OCI-LY3 (cell line): ENCODE results near the gene HCFC1R1.

Experiments
- H2AFZ ChIP-seq: fragments of 200-600, 300-600 bp; shearing (Covaris generic); 2 replicates; pipeline ENCODE4 v1.6.0; 2014; ENCODE audit warnings: antibody characterized with exemption, low read depth, low read length
- H3K27ac ChIP-seq: fragments of 200-600, 300-600 bp; sonication (generic); 2 replicates; pipeline ENCODE4 v1.5.1; 2014; ENCODE audit warnings: mild to moderate bottlenecking, low read length, moderate library complexity, mixed read lengths
- H3K27me3 ChIP-seq: fragments of 200-600, 300-600 bp; sonication (generic); 2 replicates; pipeline ENCODE4 v1.6.1; 2014; ENCODE audit warnings: low read depth, low read length, mixed read lengths
- H3K36me3 ChIP-seq: fragments of 200-600, 300-600 bp; sonication (generic); replicated peaks from 2 replicates; pipeline ENCODE3; 2014; ENCODE audit warnings: low read depth, low read length, mixed read lengths
- H3K4me1 ChIP-seq: fragments of 300-600, 200-600 bp; sonication (generic); 2 replicates; pipeline ENCODE4 v1.6.1; 2014; ENCODE audit warnings: low read length, mixed read lengths
- H3K4me2 ChIP-seq: fragments of 200-600, 300-600 bp; sonication (generic); 2 replicates; pipeline ENCODE4 v1.6.1; 2014; ENCODE audit warnings: low read length, mixed read lengths
- H3K4me3 ChIP-seq: fragments of 300-600, 200-600 bp; sonication (generic); 2 replicates; pipeline ENCODE4 v1.5.1; 2014; ENCODE audit warnings: antibody characterized with exemption, mild to moderate bottlenecking, low read length, moderate library complexity
- H3K79me2 ChIP-seq: fragments of 300-600, 200-600 bp; shearing (Covaris generic); 2 replicates; pipeline ENCODE4 v1.6.1; 2014; ENCODE audit warnings: mild to moderate bottlenecking, low read length, mixed read lengths
- H3K9ac ChIP-seq: fragments of 300-600, 200-600 bp; shearing (Covaris generic); 2 replicates; pipeline ENCODE4 v1.6.0; 2014; ENCODE audit warnings: mild to moderate bottlenecking, low read length, moderate library complexity
- H3K9me3 ChIP-seq: fragments of 200-600, 300-600 bp; shearing (Covaris generic); 2 replicates; pipeline ENCODE4 v1.6.1; 2014; ENCODE audit warnings: low read length, mixed read lengths; ENCODE audit not compliant: insufficient read depth
- H4K20me1 ChIP-seq: fragments of 200-600, 300-600 bp; sonication (generic); 2 replicates; pipeline ENCODE4 v1.6.1; 2016; ENCODE audit warnings: low read length, mixed read lengths; ENCODE audit not compliant: insufficient read depth
- EZH2phosphoT487 ChIP-seq: fragments of 200-600 bp; shearing (Covaris generic); IDR thresholded peaks from 2 replicates; pipeline ENCODE4 v1.6.1; 2018; ENCODE audit warnings: antibody characterized with exemption, mixed run types, low read depth
- TF ChIP-seq, protein P1 (sequence below): fragments of 200-600, 300-600 bp; sonication (generic); IDR thresholded peaks from 2 replicates; pipeline ENCODE4 v1.5.1; 2014; ENCODE audit warnings: antibody characterized with exemption, low read length, low read depth

HCFC1R1 gene

DNA sequence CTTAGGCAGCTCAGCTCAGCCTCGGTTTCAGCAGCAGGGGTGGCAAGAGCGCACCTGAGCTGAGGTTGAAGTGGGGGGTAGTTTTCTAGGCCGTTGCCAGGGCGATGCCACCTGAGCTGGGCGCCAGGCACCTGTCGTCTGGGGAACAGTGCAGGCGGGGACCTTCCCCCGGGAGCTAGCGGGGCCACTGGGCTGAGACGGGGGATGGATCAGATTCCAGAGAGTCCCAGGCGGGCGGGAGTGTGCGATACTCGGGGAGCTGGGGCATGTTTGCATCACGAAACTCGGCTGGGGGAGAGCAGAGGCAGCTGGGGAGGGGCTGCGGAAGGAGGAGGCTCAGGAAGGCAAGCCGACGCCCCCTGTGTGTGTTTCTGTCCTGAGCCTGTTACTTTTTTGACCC, 11.5 kb downstream of the HCFC1R1 start:
- Histone ChIP-seq H4K20me1 (no peaks in the 10 kb centered on the region), H3K27ac (no peak overlapping the region), H3K36me3 (no peaks in the 10 kb centered on the region), H3K4me2 (no peak overlapping the region), H3K79me2 (no peaks in the 10 kb centered on the region), H3K27me3 (peaks cover 23% of the 10 kb centered on the region), H3K4me3 (no peak overlapping the region), H3K9ac (no peak overlapping the region), H3K9me3 (no peaks in the 10 kb centered on the region), H3K4me1 (no peaks in the 10 kb centered on the region), H2AFZ (no peak overlapping the region)
- TF ChIP-seq EZH2phosphoT487 = no peak
- TF ChIP-seq, protein P1, sequence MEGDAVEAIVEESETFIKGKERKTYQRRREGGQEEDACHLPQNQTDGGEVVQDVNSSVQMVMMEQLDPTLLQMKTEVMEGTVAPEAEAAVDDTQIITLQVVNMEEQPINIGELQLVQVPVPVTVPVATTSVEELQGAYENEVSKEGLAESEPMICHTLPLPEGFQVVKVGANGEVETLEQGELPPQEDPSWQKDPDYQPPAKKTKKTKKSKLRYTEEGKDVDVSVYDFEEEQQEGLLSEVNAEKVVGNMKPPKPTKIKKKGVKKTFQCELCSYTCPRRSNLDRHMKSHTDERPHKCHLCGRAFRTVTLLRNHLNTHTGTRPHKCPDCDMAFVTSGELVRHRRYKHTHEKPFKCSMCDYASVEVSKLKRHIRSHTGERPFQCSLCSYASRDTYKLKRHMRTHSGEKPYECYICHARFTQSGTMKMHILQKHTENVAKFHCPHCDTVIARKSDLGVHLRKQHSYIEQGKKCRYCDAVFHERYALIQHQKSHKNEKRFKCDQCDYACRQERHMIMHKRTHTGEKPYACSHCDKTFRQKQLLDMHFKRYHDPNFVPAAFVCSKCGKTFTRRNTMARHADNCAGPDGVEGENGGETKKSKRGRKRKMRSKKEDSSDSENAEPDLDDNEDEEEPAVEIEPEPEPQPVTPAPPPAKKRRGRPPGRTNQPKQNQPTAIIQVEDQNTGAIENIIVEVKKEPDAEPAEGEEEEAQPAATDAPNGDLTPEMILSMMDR = no peak

DNA sequence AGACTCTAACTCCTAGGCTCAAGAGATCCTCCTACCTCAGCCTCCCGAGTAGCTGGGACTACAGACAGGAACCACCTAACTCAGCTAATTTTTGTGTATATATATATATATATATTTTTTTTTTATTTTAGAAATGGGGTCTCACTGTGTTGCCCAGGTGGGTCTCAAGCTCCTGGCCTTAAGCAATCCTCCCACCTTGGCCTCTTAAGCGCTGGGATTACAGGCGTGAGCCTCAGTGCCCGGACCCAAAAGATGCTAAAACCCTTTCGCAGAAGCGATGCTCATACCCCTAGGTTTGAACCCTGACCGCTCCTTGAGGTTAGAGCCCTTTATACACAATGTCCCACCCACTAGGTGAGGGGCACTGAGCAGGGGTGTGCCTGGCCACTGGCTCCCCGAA, 13.2 kb downstream of the HCFC1R1 start:
- H3K4me2 ChIP-seq = no peak overlapping the region
- H3K36me3 ChIP-seq = no peaks in the 10 kb centered on the region
- TF ChIP-seq EZH2phosphoT487 = no peak
- TF ChIP-seq, protein P1 = no peak
- H2AFZ ChIP-seq = no peak overlapping the region
- no peaks in the 10 kb centered on the region for H4K20me1 ChIP-seq
- no peaks in the 10 kb centered on the region for H3K79me2 ChIP-seq
- no peak overlapping the region for H3K4me3 ChIP-seq
- H3K27me3 ChIP-seq = peaks cover 36% of the 10 kb centered on the region
- H3K27ac ChIP-seq = no peak overlapping the region
- H3K9ac ChIP-seq = no peak overlapping the region
- H3K9me3 ChIP-seq = no peaks in the 10 kb centered on the region
- H3K4me1 ChIP-seq = no peaks in the 10 kb centered on the region

DNA sequence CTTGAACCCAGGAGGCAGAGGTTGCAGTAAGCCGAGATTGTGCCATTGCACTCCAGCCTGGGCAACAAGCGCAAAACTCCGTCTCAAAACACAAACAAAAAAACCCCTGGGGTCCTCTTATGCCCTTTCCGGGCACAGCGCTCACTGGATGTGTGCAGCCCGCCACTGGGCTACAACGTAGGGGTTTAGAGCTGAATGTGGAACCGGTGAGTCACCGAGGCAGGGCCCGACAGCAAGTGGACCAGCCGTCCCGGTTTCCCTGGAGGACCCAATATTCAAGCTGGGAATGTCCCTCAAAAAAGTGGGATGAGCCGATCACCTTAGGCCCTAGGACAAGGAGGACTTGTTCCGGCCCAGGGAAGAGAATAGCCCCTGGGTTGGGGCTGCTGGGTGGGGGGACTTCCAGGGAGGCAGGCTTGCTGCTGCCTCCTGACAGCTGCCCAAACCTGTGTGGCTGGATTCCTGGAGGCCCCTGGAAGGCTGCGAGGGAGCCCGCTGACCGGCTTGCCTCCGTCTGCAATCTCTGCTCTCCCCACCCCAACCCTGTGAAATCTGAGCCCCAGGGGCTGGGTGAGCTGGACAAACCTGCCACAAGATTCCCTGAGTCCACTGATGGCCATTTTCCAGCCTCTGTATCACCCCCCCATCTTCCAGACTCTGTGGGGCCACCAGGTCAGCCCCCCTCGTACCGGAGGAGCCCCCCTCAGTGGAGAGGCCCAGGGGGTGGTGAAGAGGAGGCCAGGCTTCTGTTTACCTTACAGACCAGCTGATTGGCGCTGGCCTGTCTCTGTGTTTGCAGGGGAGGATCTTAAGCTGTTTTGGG, 14.0 kb downstream of the HCFC1R1 start:
- no peak overlapping the region for H3K4me2 ChIP-seq
- H2AFZ ChIP-seq = no peak overlapping the region
- H3K9ac ChIP-seq = no peak overlapping the region
- 0 out of 2 replicates have a peak, but pooled peaks cover 3% of the 10 kb centered on the region for H3K4me1 ChIP-seq
- no peaks in the 10 kb centered on the region for H3K36me3 ChIP-seq
- no peak overlapping the region for H3K4me3 ChIP-seq
- H3K79me2 ChIP-seq = no peaks in the 10 kb centered on the region
- peaks cover 39% of the 10 kb centered on the region for H3K27me3 ChIP-seq
- H3K9me3 ChIP-seq = no peaks in the 10 kb centered on the region
- H3K27ac ChIP-seq = no peak overlapping the region
- TF ChIP-seq, protein P1 = no peak
- no peaks in the 10 kb centered on the region for H4K20me1 ChIP-seq

DNA sequence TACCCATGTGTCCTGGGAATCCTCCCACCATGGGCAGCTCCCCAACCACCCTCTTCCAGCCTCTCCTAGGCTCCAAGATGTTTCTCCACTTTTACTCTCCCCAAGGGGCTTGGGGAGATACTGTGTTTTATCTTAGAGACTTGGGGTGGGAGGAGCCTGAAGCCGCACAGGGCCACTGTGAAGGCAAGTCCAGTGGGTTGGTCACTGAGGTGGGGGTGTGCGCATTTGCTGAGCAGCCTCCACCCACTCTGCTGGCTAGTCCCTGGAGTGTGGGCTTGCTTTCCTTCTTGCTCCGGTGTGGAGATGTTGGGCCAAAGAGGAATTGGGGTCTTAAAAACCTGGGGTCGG, 15.1 kb downstream of the HCFC1R1 start:
- H3K4me3 ChIP-seq = no peak overlapping the region
- H3K36me3 ChIP-seq = no peaks in the 10 kb centered on the region
- no peak overlapping the region for H3K4me2 ChIP-seq
- H3K79me2 ChIP-seq = no peaks in the 10 kb centered on the region
- no peaks in the 10 kb centered on the region for H3K9me3 ChIP-seq
- H3K4me1 ChIP-seq = 0 out of 2 replicates have a peak, but pooled peaks cover 3% of the 10 kb centered on the region
- H3K27ac ChIP-seq = no peak overlapping the region
- H4K20me1 ChIP-seq = no peaks in the 10 kb centered on the region
- no peak overlapping the region for H3K9ac ChIP-seq
- no peak overlapping the region for H2AFZ ChIP-seq
- H3K27me3 ChIP-seq = peaks cover 39% of the 10 kb centered on the region
- TF ChIP-seq, protein P1 = no peak
- TF ChIP-seq EZH2phosphoT487 = no peak
